IMR-90 (cell line): ENCODE measurements around the gene RPS26. TPM values are rescaled to one million over a fixed set of nuclear protein-coding genes. Genes with fewer than 3 reads are reported as not detected.

Experiments used
- ATAC-seq: fragments of 200-7000 bp; cut with Tn5 transposase; 2 replicates; pipeline ENCODE4 v1.9.1; 2020; ENCODE audit warnings: low read depth, mild to moderate bottlenecking, moderate library complexity
- BruUV-seq: library from RNA; stranded (reverse); fragments of 400-500 nt; replicated peaks from 2 replicates; lab custom pipeline; 2021; lab: Mats Ljungman, UMichigan
- CTCF ChIA-PET: fragments of 300-600 bp; formaldehyde crosslinking; extraction: SDS; loops from one replicate; lab custom pipeline; 2021; ENCODE audit warnings: antibody characterized with exemption; lab: Yijun Ruan, JAX
- POLR2A ChIA-PET: fragments of 300-600 bp; sonication (Branson Sonifier 250); formaldehyde crosslinking; loops from one replicate; lab custom pipeline; 2022; ENCODE audit warnings: antibody characterized with exemption; ENCODE audit not compliant: unreplicated experiment; lab: Charles Lee
- DNase-seq: peaks from one replicate; pipeline ENCODE4 v3.0.0; 2013
- H2AFZ ChIP-seq: replicated peaks from 2 replicates; pipeline ENCODE3; 2013; ENCODE audit warnings: low read length, mild to moderate bottlenecking; ENCODE audit not compliant: poor library complexity
- H2AK5ac ChIP-seq: 2 replicates; pipeline ENCODE4 v1.6.1; 2013; ENCODE audit warnings: low read depth, low read length, inconsistent platforms
- H2AK9ac ChIP-seq: replicated peaks from 2 replicates; pipeline ENCODE3; 2013; ENCODE audit warnings: mild to moderate bottlenecking, low read depth, low read length, moderate library complexity; ENCODE audit not compliant: poor library complexity
- H2BK120ac ChIP-seq: 2 replicates; pipeline ENCODE4 v1.6.1; 2013; ENCODE audit warnings: low read depth, low read length, inconsistent platforms
- H2BK15ac ChIP-seq: 3 replicates; pipeline ENCODE4 v1.6.1; 2013; ENCODE audit warnings: low read depth, low read length, inconsistent platforms
- H2BK20ac ChIP-seq: 2 replicates; pipeline ENCODE4 v1.6.1; 2013; ENCODE audit warnings: low read depth, mild to moderate bottlenecking, inconsistent platforms, low read length, moderate library complexity
- H2BK5ac ChIP-seq: 2 replicates; pipeline ENCODE4 v1.6.1; 2013; ENCODE audit warnings: mild to moderate bottlenecking, low read depth, low read length, inconsistent platforms; ENCODE audit not compliant: poor library complexity, severe bottlenecking
- H3K14ac ChIP-seq: replicated peaks from 2 replicates; pipeline ENCODE4 v1.6.1; 2013; ENCODE audit warnings: low read depth, low read length, inconsistent platforms
- H3K18ac ChIP-seq: 2 replicates; pipeline ENCODE4 v1.6.1; 2013; ENCODE audit warnings: low read depth, low read length, control low read depth
- H3K23ac ChIP-seq: 2 replicates; pipeline ENCODE4 v1.6.1; 2013; ENCODE audit warnings: low read depth, low read length, inconsistent platforms
- H3K27ac ChIP-seq: 2 replicates; pipeline ENCODE4 v1.5.1; 2013; ENCODE audit warnings: mild to moderate bottlenecking, control low read depth, low read length; ENCODE audit not compliant: insufficient read depth
- H3K27me3 ChIP-seq: 2 replicates; pipeline ENCODE4 v1.6.1; 2013; ENCODE audit warnings: low read length; ENCODE audit not compliant: control insufficient read depth, insufficient read depth
- H3K36me3 ChIP-seq: 2 replicates; pipeline ENCODE4 v1.6.1; 2013; ENCODE audit warnings: low read length, mixed read lengths; ENCODE audit not compliant: control insufficient read depth, insufficient read depth
- H3K4ac ChIP-seq: 2 replicates; pipeline ENCODE4 v1.6.1; 2013; ENCODE audit warnings: low read depth, low read length, inconsistent platforms
- H3K4me1 ChIP-seq: 2 replicates; pipeline ENCODE4 v1.6.1; 2013; ENCODE audit warnings: low read length, mixed read lengths; ENCODE audit not compliant: control insufficient read depth, insufficient read depth
- H3K4me2 ChIP-seq: 2 replicates; pipeline ENCODE4 v1.6.1; 2013; ENCODE audit warnings: low read depth, mild to moderate bottlenecking, control low read depth, low read length, moderate library complexity
- H3K4me3 ChIP-seq: 2 replicates; pipeline ENCODE4 v1.5.1; 2013; ENCODE audit warnings: low read depth, mild to moderate bottlenecking, control low read depth, low read length, moderate library complexity; ENCODE audit not compliant: insufficient read depth
- H3K56ac ChIP-seq: 2 replicates; pipeline ENCODE4 v1.6.1; 2013; ENCODE audit warnings: low read length, inconsistent platforms; ENCODE audit not compliant: insufficient read depth; ENCODE audit errors: extremely low read depth
- H3K79me1 ChIP-seq, 2 experiments: 2 replicates each; pipeline ENCODE4 v1.6.1; 2013; ENCODE audit warnings: low read length in 2 of 2, inconsistent platforms in 1 of 2, low read depth in 1 of 2
- H3K9ac ChIP-seq: 2 replicates; pipeline ENCODE4 v1.6.1; 2013; ENCODE audit warnings: low read depth, low read length, control low read depth
- H3K9me1 ChIP-seq: 2 replicates; pipeline ENCODE4 v1.6.1; 2013; ENCODE audit warnings: low read length, inconsistent platforms; ENCODE audit not compliant: insufficient read depth
- H3K9me3 ChIP-seq: 2 replicates; pipeline ENCODE4 v1.6.1; 2013; ENCODE audit warnings: low read length; ENCODE audit not compliant: control insufficient read depth, insufficient read depth
- H4K20me1 ChIP-seq: 2 replicates; pipeline ENCODE4 v1.6.1; 2013; ENCODE audit warnings: low read length, inconsistent platforms; ENCODE audit not compliant: insufficient read depth
- H4K5ac ChIP-seq: 2 replicates; pipeline ENCODE4 v1.6.1; 2013; ENCODE audit warnings: mild to moderate bottlenecking, low read depth, low read length, control low read depth
- H4K8ac ChIP-seq, 2 experiments: 2 replicates each; pipeline ENCODE4 v1.6.1; 2013; ENCODE audit warnings: low read depth in 2 of 2, low read length in 2 of 2, control low read depth in 1 of 2, inconsistent platforms in 1 of 2
- H4K91ac ChIP-seq: 2 replicates; pipeline ENCODE4 v1.6.1; 2013; ENCODE audit warnings: low read depth, low read length, inconsistent platforms; ENCODE audit not compliant: insufficient read depth
- BHLHE40 ChIP-seq: fragments of 150-350 bp; IDR thresholded peaks from 2 replicates; pipeline ENCODE4 v1.6.1; 2016; ENCODE audit warnings: mild to moderate bottlenecking, low read depth, low read length
- CHD1 ChIP-seq: IDR thresholded peaks from 2 replicates; pipeline ENCODE4 v1.6.1; 2012; ENCODE audit warnings: low read depth, low read length, improper control_type of control experiment
- CTCF ChIP-seq: conservative IDR thresholded peaks from 2 replicates; pipeline ENCODE4 v1.5.1; 2012; ENCODE audit warnings: mild to moderate bottlenecking, low read depth, low read length, improper control_type of control experiment
- ELK1 ChIP-seq: fragments of 150-350 bp; IDR thresholded peaks from 2 replicates; pipeline ENCODE4 v1.6.1; 2016; ENCODE audit warnings: low read depth, mild to moderate bottlenecking, low read length, moderate library complexity, borderline replicate concordance
- MAFK ChIP-seq: IDR thresholded peaks from 2 replicates; pipeline ENCODE4 v1.6.1; 2012; ENCODE audit warnings: low read depth, low read length, improper control_type of control experiment
- MAZ ChIP-seq: IDR thresholded peaks from 2 replicates; pipeline ENCODE4 v1.6.1; 2012; ENCODE audit warnings: low read depth, mild to moderate bottlenecking, low read length, improper control_type of control experiment, moderate library complexity, borderline replicate concordance
- NFE2L2 ChIP-seq: fragments of 150-350 bp; IDR thresholded peaks from 2 replicates; pipeline ENCODE4 v1.6.1; 2016; ENCODE audit warnings: low read depth, mild to moderate bottlenecking, low read length
- POLR2A ChIP-seq: IDR thresholded peaks from 2 replicates; pipeline ENCODE4 v1.6.1; 2012; ENCODE audit warnings: mild to moderate bottlenecking, low read depth, low read length
- RAD21 ChIP-seq: IDR thresholded peaks from 2 replicates; pipeline ENCODE4 v1.6.1; 2012; ENCODE audit warnings: low read length, improper control_type of control experiment
- RCOR1 ChIP-seq: IDR thresholded peaks from 2 replicates; pipeline ENCODE4 v1.6.1; 2012; ENCODE audit warnings: mild to moderate bottlenecking, low read length, improper control_type of control experiment; ENCODE audit not compliant: insufficient replicate concordance
- RFX5 ChIP-seq: IDR thresholded peaks from 2 replicates; pipeline ENCODE4 v1.8.0; 2012; ENCODE audit warnings: low read depth, mild to moderate bottlenecking, low read length, moderate library complexity
- SMC3 ChIP-seq: fragments of 150-350 bp; IDR thresholded peaks from 2 replicates; pipeline ENCODE4 v1.6.1; 2016; ENCODE audit warnings: low read depth, mild to moderate bottlenecking, antibody characterized with exemption, low read length, moderate library complexity
- USF2 ChIP-seq: fragments of 150-350 bp; IDR thresholded peaks from 2 replicates; pipeline ENCODE4 v1.6.1; 2017; ENCODE audit warnings: mild to moderate bottlenecking, antibody characterized with exemption, low read length, low read depth
- WGBS, 2 experiments: methylation state at CpG; one replicate each; pipeline versions ENCODE4 v1.1.5 to v1.1.7; 2013; ENCODE audit warnings: missing lambda C conversion rate in 2 of 2; ENCODE audit not compliant: insufficient read length in 1 of 2; ENCODE audit errors: extremely low coverage in 2 of 2; 5-methylcytosine and 5-hydroxymethylcytosine counted together
- dilution Hi-C: fragments of 300-500 bp; cut with HindIII; formaldehyde crosslinking; loops from one replicate; pipeline ENCODE4 v1.14.3; 2018; ENCODE audit warnings: low sequenced_read_pairs; ENCODE audit not compliant: unreplicated experiment
- in situ Hi-C: fragments of 300-500 bp; cut with MboI; formaldehyde crosslinking; loops from 3 replicates; pipeline ENCODE4 v1.14.3; 2019; ENCODE audit warnings: low sequenced_read_pairs, inconsistent platforms, mixed read lengths
- intact Hi-C: fragments of 100-400 bp; cut with micrococcal nuclease; formaldehyde crosslinking; loops from 2 replicates; pipeline ENCODE4 v1.10.0; 2022
- polyA plus RNA-seq, 3 experiments: library from polyadenylated mRNA; depleted of rRNA; stranded (reverse); fragments of >200 nt; gene quantifications; 2 replicates each; pipeline ENCODE4 v1.2.3, GENCODE V29; 2012; ENCODE audit warnings: low replicate concordance in 1 of 3
- total RNA-seq: library from RNA; depleted of rRNA; stranded (reverse); fragments of >200 nt; gene quantifications from 2 replicates; pipeline ENCODE4 v1.2.3, GENCODE V29; 2012

The RPS26 gene
- total and polyA plus RNA-seq, 2 of the 4 experiments (the other 2 are of a cell fraction): 307 to 1,824 TPM

- BruUV-seq: no TSS peak
- H3K9me3 ChIP-seq: no peaks in the 10 kb centered on the region
- H3K27me3 ChIP-seq: no peaks in the 10 kb centered on the region
- H2AFZ ChIP-seq: no peak overlapping the region
- H2BK120ac ChIP-seq: no peak overlapping the region
- in situ Hi-C loops (loop anchor here (5.0 kb wide), 1 partner anchor 41 kb away; the partner anchor contains the start of gene SUOX), dilution Hi-C loops (no loop called here), intact Hi-C loops (no loop called here)
- no peaks in the 10 kb centered on the region for H3K4me1 ChIP-seq
- TF ChIP-seq USF2 (no peak), BHLHE40 (no peak), MAFK (no peak), CHD1 (no peak), SMC3 (no peak), MAZ (no peak), NFE2L2 (no peak), CTCF (no peak), RAD21 (no peak), RCOR1 (no peak), RFX5 (no peak), POLR2A (no peak), ELK1 (no peak)
- H3K56ac ChIP-seq: no peak overlapping the region
- H3K4ac ChIP-seq: no peak overlapping the region
- peaks cover 0 to 17% of the 10 kb centered on the region in 2 experiments; a peak in 2 of 4 replicates for H3K79me1 ChIP-seq
- peaks cover 12% of the 10 kb centered on the region for H4K20me1 ChIP-seq
- H3K23ac ChIP-seq: no peak overlapping the region
- H3K27ac ChIP-seq: no peak overlapping the region
- ChIA-PET POLR2A (no interaction called here), CTCF (interaction anchor here (0.7 to 2.4 kb wide), 2 partner anchors 9 to 24 kb away, joined by 3 to 8 read pairs; no protein-coding TSS in a partner anchor)
- H3K14ac ChIP-seq: no peak overlapping the region
- H3K18ac ChIP-seq: no peak overlapping the region
- H2BK20ac ChIP-seq: no peak overlapping the region
- no peak for DNase-seq
- no peak overlapping the region for H2BK15ac ChIP-seq
- H3K9me1 ChIP-seq: no peaks in the 10 kb centered on the region
- no peak overlapping the region for H2BK5ac ChIP-seq
- H2AK5ac ChIP-seq: no peak overlapping the region
- H3K9ac ChIP-seq: no peak overlapping the region
- no peak overlapping the region for H4K91ac ChIP-seq
- H4K8ac ChIP-seq: no peak overlapping the region
- H2AK9ac ChIP-seq: no peak overlapping the region
- no CpG with 5 or more reads among the region's 2 CpGs for WGBS, 2 experiments
- H3K4me3 ChIP-seq: no peak overlapping the region
- H4K5ac ChIP-seq: no peak overlapping the region
- H3K36me3 ChIP-seq: peaks cover 26% of the 10 kb centered on the region
- no peak for ATAC-seq
- no peak overlapping the region for H3K4me2 ChIP-seq
Measured at GRCh38 chr12:56038022-56038655, 3.6 kb upstream of the RPS26 start.
